Transverse colon (tissue), 4 donors: ENCODE measurements around the gene HACD3. TPM values are rescaled to one million over a fixed set of nuclear protein-coding genes. Genes with fewer than 3 reads are reported as not detected.
"Not testable (repeated sequence)": the region's sequence is repeated elsewhere in the genome, so short reads cannot be mapped to it uniquely, and the experiment has no call there.

Source experiments
- DNase-seq: peaks from one replicate; pipeline ENCODE4 v3.0.0-alpha.2; 2019
- H3K27ac ChIP-seq, 4 donors: fragments of 200-600 bp; sonication (generic); 2 replicates each; pipeline ENCODE4 v1.5.1; 2016 to 2018; ENCODE audit warnings: inconsistent platforms in 4 of 4
- H3K27me3 ChIP-seq: fragments of 200-600 bp; sonication (generic); 2 replicates; pipeline ENCODE4 v1.5.1; 2017; ENCODE audit warnings: inconsistent platforms
- H3K36me3 ChIP-seq, 4 donors: fragments of 200-600 bp; sonication (generic); 2 replicates each; pipeline ENCODE4 v1.5.1; 2017 to 2019; ENCODE audit warnings: inconsistent platforms in 4 of 4
- H3K4me1 ChIP-seq, 4 donors: fragments of 200-600 bp; sonication (generic); 2 replicates each; pipeline ENCODE4 v1.5.1; 2017 to 2020; ENCODE audit warnings: inconsistent platforms in 4 of 4
- H3K4me3 ChIP-seq, 4 donors: fragments of 200-600 bp; sonication (generic); 1 replicate in 1 of 4; 2 replicates in 3 of 4; pipeline versions ENCODE4 v1.5.1 to v1.6.1; 2017 to 2019; ENCODE audit warnings: inconsistent platforms in 4 of 4
- H3K9me3 ChIP-seq, 2 donors: fragments of 200-600 bp; sonication (generic); 2 replicates each; pipeline ENCODE4 v1.5.1; 2017 to 2019; ENCODE audit warnings: inconsistent platforms in 2 of 2
- EP300 ChIP-seq: sonication (generic); formaldehyde crosslinking; IDR thresholded peaks from one replicate; pipeline ENCODE4 v1.6.1; 2017; ENCODE audit warnings: antibody characterized with exemption, low read depth
- POLR2A ChIP-seq: fragments of 450-650 bp; IDR thresholded peaks from one replicate; pipeline ENCODE4 v1.6.1; 2016; ENCODE audit warnings: antibody characterized with exemption, mild to moderate bottlenecking, moderate library complexity
- POLR2AphosphoS5 ChIP-seq, 3 donors: sonication (generic); formaldehyde crosslinking; IDR thresholded peaks; one replicate each; pipeline ENCODE4 v1.6.1; 2016; ENCODE audit warnings: antibody characterized with exemption in 3 of 3
- WGBS, 2 donors: methylation state at CpG; one replicate each; pipeline ENCODE4 v1.1.5; 2018; ENCODE audit warnings: low coverage in 1 of 2; 5-methylcytosine and 5-hydroxymethylcytosine counted together
- in situ Hi-C, 4 donors: fragments of 200-750 bp; cut with MboI; loops; one replicate each; pipeline versions ENCODE4 v1.15.0 to v1.15.1; 2017; ENCODE audit warnings: low sequenced_read_pairs in 3 of 4, low pct_ligation_motif_present in 1 of 4, low pct_unique_long_range_greater_than_20kb in 1 of 4
- intact Hi-C: fragments of 100-400 bp; cut with DNase I; formaldehyde crosslinking; loops from one replicate; pipeline ENCODE4 v1.15.1; 2023; ENCODE audit warnings: low total_unique reads
- total RNA-seq, 4 donors: library from RNA; depleted of rRNA; stranded (reverse); fragments of >200 nt; gene quantifications; one replicate each; pipeline ENCODE4 v1.1.0, GENCODE V29; 2016
- TF ChIP-seq, protein P1 (sequence below), 5 experiments: fragments of 200-600 bp in 3 of 5; fragments of 450-650 bp in 2 of 5; sonication (generic) in 3 of 5; IDR thresholded peaks; 1 replicate in 2 of 5; 2 replicates in 3 of 5; pipeline ENCODE4 v1.5.1; 2016 to 2017; ENCODE audit warnings: antibody characterized with exemption in 5 of 5, inconsistent platforms in 3 of 5, mild to moderate bottlenecking in 2 of 5, moderate library complexity in 1 of 5

Gene HACD3
- total RNA-seq, 4 donors from 2014 or later, result 2.6 to 48.0 (median 27.1) TPM

- intact Hi-C loops, result no loop called here
- no peak overlapping the region for H3K4me3 ChIP-seq
- DNase-seq, result no peak
- H3K27ac ChIP-seq, result no peak overlapping the region
- H3K9me3 ChIP-seq, result no peaks in the 10 kb centered on the region
- TF ChIP-seq POLR2A (no peak), POLR2AphosphoS5 (IDR thresholded peaks at IDR 0.05) (no peak), EP300 (no peak)
- TF ChIP-seq, protein P1, sequence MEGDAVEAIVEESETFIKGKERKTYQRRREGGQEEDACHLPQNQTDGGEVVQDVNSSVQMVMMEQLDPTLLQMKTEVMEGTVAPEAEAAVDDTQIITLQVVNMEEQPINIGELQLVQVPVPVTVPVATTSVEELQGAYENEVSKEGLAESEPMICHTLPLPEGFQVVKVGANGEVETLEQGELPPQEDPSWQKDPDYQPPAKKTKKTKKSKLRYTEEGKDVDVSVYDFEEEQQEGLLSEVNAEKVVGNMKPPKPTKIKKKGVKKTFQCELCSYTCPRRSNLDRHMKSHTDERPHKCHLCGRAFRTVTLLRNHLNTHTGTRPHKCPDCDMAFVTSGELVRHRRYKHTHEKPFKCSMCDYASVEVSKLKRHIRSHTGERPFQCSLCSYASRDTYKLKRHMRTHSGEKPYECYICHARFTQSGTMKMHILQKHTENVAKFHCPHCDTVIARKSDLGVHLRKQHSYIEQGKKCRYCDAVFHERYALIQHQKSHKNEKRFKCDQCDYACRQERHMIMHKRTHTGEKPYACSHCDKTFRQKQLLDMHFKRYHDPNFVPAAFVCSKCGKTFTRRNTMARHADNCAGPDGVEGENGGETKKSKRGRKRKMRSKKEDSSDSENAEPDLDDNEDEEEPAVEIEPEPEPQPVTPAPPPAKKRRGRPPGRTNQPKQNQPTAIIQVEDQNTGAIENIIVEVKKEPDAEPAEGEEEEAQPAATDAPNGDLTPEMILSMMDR (IDR thresholded peaks at IDR 0.05), result no peak
- H3K27me3 ChIP-seq, result no peaks in the 10 kb centered on the region
- no peaks in the 10 kb centered on the region for H3K36me3 ChIP-seq
- H3K4me1 ChIP-seq, result no peaks in the 10 kb centered on the region
- 72 to 94% methylated on average over 2 to 3 of the region's 3 CpGs for WGBS, 2 donors
- in situ Hi-C loops, result no loop called here
These were observed 20.4 kb downstream of the HACD3 start for GRCh38 chr15:65550681-65551098.

GRCh38 chr15:65551183-65551582, 20.9 kb downstream of the HACD3 start:
- Histone ChIP-seq H3K36me3 (no peaks in the 10 kb centered on the region), H3K9me3 (no peaks in the 10 kb centered on the region), H3K4me1 (no peaks in the 10 kb centered on the region), H3K27ac (no peak overlapping the region), H3K4me3 (no peak overlapping the region), H3K27me3 (no peaks in the 10 kb centered on the region)
- TF ChIP-seq POLR2AphosphoS5 (IDR thresholded peaks at IDR 0.05) (no peak), POLR2A (no peak), EP300 (no peak)
- TF ChIP-seq, protein P1 (IDR thresholded peaks at IDR 0.05), result no peak
- in situ Hi-C loops (no loop called here), intact Hi-C loops (no loop called here)
- 67 to 68% methylated on average over 2 of the region's 2 CpGs for WGBS, 2 donors
- DNase-seq, result no peak

DNA sequence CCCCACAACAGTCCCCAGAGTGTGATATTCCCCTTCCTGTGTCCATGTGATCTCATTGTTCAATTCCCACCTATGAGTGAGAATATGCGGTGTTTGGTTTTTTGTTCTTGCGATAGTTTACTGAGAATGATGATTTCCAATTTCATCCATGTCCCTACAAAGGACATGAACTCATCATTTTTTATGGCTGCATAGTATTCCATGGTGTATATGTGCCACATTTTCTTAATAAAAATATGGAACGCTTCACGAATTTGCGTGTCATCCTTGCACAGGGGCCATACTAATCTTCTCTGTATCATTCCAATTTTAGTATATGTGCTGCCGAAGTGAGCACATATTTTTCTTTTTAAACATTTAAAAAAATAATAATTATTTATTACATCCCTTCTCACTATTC, 22.6 kb downstream of the HACD3 start:
- H3K4me3 ChIP-seq, H3K27me3 ChIP-seq, intact Hi-C loops, H3K9me3 ChIP-seq, H3K27ac ChIP-seq, H3K4me1 ChIP-seq, DNase-seq, H3K36me3 ChIP-seq, in situ Hi-C loops: not testable (repeated sequence)
- WGBS, 2 donors, result 92 to 96% methylated on average over 4 of the region's 6 CpGs

GRCh38 chr15:65553691-65554090, 23.4 kb downstream of the HACD3 start:
- no peak for DNase-seq
- WGBS, 2 donors, result 92 to 93% methylated on average over 3 of the region's 3 CpGs
- Histone ChIP-seq H3K27me3 (no peaks in the 10 kb centered on the region), H3K36me3 (no peaks in the 10 kb centered on the region), H3K27ac (no peak overlapping the region), H3K4me3 (no peak overlapping the region), H3K9me3 (no peaks in the 10 kb centered on the region), H3K4me1 (no peaks in the 10 kb centered on the region)
- intact Hi-C loops (no loop called here), in situ Hi-C loops (no loop called here)
- TF ChIP-seq, protein P1 (IDR thresholded peaks at IDR 0.05), result no peak
- no peak for TF ChIP-seq EP300
- no peak for TF ChIP-seq POLR2AphosphoS5 (IDR thresholded peaks at IDR 0.05)
- no peak for TF ChIP-seq POLR2A

DNA sequence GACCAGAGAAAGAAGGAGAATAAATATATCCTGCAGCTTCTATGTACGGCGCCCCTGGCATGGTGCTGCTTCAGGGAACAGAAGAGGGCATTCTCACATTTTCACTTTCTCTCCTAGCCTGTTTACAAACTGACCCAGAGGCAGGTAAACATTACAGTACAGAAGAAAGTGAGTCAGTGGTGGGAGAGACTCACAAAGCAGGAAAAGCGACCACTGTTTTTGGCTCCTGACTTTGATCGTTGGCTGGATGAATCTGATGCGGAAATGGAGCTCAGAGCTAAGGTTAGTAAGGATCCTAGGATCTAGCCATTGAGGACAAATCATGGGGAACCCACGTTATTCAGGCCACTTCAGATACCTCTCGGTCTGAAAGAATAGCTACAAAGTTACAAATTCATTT, 26.4 kb downstream of the HACD3 start:
- in situ Hi-C loops (no loop called here), intact Hi-C loops (no loop called here)
- H3K27ac ChIP-seq, result no peak overlapping the region
- H3K4me3 ChIP-seq, result no peak overlapping the region
- TF ChIP-seq POLR2A (no peak), POLR2AphosphoS5 (IDR thresholded peaks at IDR 0.05) (no peak), EP300 (no peak)
- TF ChIP-seq, protein P1 (IDR thresholded peaks at IDR 0.05), result no peak
- no peaks in the 10 kb centered on the region for H3K36me3 ChIP-seq
- H3K27me3 ChIP-seq, result no peaks in the 10 kb centered on the region
- H3K4me1 ChIP-seq, result no peaks in the 10 kb centered on the region
- DNase-seq, result no peak
- no peaks in the 10 kb centered on the region for H3K9me3 ChIP-seq
- 95 to 100% methylated on average over 2 to 7 of the region's 7 CpGs for WGBS, 2 donors
